Stimulated activated CD4-positive, alpha-beta T cell treated with anti-CD3 and anti-CD28 coated beads, TNF-alpha, amount 100 ng/mL, for 24 hours (primary cell): ENCODE measurements around the gene SLC7A8.
"Not testable (repeated sequence)": the region's sequence is repeated elsewhere in the genome, so short reads cannot be mapped to it uniquely, and the experiment has no call there.

Experiments
- DNase-seq, 3 experiments: peaks; one replicate each; pipeline ENCODE4 v3.0.0-alpha.2; 2020; ENCODE audit warnings: low read depth in 3 of 3

Gene SLC7A8

GRCh38 chr14:23114120-23114458, 69.4 kb downstream of the SLC7A8 start:
- DNase-seq = no peak

DNA sequence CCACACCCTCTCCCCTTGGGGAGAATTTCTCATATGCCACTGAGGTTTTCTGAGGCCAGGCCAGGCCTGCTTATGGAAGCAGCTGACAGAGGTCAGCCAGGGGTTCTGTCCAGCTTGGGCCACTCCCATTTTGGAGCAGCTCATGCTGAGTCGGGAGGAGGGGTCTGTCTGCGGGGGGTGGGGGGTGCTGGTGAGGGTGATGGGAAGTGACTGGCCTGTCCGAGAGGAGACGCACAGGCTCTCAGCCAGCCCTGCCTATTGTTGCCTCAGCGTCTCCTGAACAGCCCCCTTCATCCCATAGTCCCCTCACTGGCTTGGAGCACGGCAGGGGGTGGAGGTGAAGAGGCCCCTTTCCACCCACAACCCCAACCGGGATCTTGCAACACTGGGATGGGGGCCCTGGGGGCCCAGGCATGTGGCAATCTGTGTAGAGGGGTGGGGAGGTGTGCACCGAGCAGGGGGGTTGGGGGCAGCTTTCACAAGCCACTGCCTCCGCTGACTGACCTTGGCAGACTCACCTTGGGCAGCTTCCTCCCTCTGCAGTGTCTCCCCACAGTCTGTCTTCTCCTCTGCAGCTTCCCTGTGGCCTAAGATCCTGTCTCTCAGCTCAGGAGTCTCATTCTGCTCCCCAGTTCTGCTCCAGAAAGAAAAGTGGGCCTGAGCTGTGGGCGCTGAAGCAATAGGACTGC, 69.9 kb downstream of the SLC7A8 start:
- no peak for DNase-seq

GRCh38 chr14:23112359-23113178, 70.9 kb downstream of the SLC7A8 start:
- no peak for DNase-seq

DNA sequence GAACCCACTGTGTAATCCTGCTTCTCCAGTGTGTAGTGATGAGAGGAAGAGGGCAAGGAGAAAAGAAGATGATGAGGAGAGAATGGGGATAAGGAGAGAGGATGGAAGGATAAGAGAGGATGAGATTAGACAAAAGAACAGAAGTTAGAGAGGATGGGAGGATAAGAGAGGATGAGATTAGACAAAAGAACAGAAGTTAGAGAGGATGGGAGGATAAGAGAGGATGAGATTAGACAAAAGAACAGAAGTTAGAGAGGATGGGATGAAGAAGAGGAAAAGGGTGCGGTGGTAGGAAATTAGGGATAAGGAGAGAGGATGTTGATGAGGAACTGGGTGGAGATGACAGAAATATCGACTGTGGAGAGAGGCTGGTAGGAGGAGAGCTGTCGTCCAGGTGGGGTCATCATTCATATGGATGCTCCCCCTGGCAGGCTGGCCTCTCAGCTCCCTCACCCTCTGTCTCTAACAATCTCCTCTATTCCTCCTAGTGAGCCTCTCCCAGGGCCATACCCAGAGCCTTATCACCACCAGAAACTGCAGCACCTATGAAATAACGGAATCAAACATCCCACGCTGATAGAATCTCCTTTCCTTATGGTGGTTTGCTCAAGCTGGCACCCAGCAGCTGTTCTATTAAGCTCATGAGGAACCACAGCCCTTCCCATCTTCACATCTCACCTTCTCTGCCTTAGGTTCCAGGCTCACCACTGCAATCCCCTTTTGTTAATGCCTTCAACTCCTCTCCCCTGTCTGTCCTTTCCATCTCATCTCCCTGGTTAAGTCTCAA, 72.7 kb downstream of the SLC7A8 start:
- no peak for DNase-seq

- no peak for DNase-seq
Observed at GRCh38 chr14:23109769-23110168, 73.7 kb downstream of the SLC7A8 start.

DNA sequence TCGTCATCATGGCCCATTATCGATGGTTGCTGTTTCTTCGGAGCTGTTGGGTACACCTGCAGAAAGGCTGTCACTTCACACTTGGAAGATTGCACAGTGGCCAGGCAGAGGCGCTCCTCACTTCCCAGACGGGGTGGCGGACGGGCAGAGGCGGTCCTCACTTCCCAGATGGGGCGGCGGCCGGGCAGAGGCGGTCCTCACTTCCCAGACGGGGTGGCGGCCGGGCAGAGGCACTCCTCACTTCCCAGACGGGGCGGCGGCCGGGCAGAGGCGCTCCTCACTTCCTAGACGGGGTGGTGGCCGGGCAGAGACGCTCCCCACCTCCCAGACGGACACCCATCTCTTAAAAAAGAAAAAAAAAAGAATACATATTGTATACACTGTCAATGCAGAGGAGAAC, 75.3 kb downstream of the SLC7A8 start:
- DNase-seq = not testable (repeated sequence)

DNA sequence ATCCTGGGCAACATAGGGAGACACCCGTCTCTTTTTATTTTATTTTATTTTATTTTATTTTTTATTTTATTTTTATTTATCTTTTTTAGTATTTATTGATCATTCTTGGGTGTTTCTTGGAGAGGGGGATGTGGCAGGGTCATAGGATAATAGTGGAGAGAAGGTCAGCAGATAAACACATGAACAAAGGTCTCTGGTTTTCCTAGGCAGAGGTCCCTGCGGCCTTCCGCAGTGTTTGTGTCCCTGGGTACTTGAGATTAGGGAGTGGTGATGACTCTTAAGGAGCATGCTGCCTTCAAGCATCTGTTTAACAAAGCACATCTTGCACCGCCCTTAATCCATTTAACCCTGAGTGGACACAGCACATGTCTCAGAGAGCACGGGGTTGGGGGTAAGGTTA, 75.8 kb downstream of the SLC7A8 start:
- DNase-seq = not testable (repeated sequence)

GRCh38 chr14:23106747-23107045, 76.8 kb downstream of the SLC7A8 start:
- DNase-seq = no peak

GRCh38 chr14:23105348-23105824, 78.1 kb downstream of the SLC7A8 start:
- DNase-seq = no peak

DNA sequence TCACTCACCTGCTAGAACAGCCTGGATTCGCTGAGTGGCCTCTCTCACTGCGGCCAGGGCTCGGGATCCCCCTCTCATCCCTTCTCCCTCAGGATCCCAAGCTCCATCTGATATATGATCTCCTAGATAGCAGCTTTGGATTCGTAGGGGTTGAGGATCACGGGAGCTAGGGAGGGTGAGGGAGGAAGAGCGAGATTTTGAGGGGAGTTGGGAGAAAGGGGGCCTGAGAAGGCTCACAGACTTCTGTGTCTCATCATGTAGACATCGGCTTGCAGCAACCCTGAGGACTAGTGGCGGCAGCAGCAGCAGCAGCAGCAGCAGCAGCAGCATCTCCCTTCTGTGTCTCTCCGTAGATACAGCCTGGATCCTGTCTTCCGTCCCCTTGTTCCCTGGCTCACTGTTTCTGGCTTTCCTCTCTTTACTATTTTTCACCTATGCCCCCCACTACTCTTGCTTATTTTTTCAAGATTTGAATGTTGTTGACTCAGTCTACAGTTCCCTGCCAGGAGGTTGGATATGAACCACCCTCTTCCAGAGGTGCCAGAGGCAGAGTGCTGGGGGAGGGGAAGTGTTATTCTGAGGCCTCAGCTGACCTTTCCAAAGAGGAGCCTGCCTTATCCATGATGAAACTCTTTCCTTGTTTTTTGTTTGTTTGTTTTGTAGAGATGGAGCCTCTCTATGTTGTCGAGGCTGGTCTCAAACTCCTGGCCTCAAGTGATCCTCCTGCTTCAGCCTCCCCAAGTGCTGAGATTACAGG, 78.7 kb downstream of the SLC7A8 start, which contains the start of gene CIROP:
CIROP (minus strand) TSS at position 399 of the 757 bp plus-strand sequence; CDS start at position 330, 69 bp downstream.
- DNase-seq = no peak

DNA sequence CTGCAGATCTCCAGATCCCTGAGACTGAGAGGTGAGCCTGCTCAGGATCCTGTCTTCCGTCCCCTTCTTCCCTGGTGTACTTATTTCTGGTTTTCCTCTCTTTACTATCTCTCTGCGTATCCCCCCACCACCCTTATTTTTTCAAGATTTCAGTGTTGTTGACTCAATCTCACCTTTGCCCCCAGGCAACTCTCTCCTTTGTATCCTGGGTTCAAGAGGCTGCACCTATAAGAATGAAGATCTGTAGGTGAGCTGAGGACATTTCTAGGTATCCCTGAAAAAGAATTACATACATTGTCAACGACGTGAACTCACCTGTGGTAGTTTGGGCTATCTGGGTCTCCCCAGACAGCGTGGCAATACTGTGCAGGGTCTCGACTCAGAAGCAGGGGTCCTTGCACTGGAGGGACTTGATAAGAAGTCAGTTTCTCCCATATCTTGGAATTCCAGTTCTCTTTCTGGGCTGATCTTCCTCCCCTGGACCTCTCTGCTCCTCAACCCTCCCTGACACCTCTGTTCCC, 79.3 kb downstream of the SLC7A8 start:
- DNase-seq = no peak

GRCh38 chr14:23103581-23103980, 79.9 kb downstream of the SLC7A8 start:
- DNase-seq = no peak

GRCh38 chr14:23102801-23103200, 80.7 kb downstream of the SLC7A8 start:
- DNase-seq = no peak

DNA sequence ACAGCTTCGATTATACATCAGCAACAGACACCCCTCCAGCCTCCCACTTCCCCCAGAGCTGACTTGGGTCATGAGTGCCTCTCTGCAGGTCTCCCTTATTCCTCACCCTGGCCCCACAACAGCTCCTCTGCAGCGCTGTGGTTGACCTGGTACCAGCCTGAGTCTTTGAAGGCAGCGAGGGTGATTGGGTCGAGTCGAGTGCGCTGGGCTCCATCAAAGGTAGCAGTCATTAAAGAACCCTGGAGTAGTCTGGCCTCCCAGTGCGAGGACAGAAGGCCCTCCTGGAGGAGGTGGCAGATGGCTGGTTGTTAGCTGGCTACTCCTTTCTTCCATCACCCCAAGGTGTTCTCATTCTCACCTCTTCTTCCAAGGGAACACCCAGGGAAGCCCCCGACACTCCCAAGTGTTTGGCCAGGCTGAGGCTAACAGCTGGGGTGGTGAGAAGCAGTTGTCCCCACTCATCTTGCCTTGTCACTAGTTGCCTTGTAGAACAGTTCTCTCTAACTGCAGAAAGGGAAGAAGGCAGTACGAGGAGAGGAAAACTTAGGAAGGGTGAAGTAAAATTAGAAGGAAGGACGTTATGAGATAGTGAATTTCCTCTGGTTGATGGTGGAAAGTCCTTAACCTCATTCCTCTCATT, 81.4 kb downstream of the SLC7A8 start:
- DNase-seq = no peak

- no peak for DNase-seq
Observed at GRCh38 chr14:23101213-23101970, 82.1 kb downstream of the SLC7A8 start.

DNA sequence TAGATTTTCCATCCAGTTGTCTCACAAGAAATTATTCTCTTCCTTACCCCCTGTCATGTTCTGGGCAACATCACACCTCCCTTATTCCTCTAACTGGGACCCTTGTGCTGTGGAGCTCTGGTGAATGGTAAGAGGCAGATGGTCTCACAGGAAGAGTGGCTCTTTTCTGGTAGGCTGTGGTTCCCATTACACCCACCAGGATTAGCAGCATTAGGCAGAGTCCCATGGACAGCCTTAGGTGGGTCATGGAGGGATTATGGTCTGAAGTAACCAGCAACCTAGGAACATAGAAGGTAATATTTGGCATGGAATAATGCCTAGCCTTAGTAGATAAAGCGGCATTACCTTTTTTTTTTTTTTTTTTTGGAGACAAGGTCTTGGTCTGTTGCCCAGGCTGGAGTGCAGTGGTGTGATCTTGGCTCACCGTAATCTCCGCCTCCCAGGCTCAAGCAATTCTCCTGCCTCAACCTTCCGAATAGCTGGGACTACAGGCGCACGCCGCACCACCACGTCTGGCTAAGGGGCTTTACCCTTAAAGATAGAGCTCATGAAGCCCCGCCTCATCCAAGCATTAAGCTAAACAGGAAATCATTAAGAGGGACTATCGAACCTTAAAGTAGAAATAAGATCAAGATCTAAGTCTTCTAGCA, 84.1 kb downstream of the SLC7A8 start:
- DNase-seq = no peak

GRCh38 chr14:23097786-23098185, 85.7 kb downstream of the SLC7A8 start:
- DNase-seq = no peak

DNA sequence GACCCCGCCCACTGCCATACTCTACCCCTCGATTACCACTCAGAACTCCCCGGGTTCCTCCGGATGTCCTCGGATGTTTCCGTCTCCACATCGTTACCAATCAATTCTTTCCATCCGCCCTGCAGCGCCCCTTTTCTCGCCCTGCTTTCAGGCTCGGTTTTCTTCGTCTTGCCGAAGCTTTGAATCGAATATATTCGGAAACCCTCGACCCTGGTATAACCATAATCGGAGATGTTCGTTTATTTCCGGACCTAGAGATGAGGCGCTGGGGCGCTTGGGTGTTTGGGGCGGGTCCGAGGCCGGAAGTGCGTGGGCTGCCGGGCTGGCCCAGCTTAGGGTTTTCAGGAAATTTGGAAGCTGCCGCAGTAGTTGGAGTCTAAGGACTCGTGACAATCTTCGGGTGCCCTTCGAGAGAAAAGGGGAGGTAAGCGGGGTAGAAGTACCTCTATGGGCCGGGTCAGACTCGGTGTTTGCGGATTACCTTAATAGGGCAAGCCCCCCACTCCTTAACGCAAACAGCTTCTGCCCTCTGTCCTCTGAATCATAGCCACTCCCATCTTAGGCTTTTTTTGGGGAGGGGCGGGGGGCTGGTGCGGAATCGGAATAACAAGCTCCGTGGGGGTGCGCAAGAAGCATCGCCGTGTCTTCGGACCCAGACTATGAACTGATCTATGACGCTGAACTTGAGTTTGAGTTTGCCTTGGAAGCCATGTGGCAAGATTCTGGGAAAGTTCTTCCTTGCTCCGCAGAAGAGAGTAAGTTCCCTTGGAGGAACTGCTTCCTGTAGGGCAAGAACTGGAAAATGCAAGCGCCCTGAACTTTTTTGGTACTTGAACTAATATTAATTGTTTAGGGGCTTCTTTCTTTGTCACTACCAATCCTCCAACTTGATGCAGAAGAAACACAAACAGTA, 88.0 kb downstream of the SLC7A8 start, which contains the start of gene C14orf119:
C14orf119 (plus strand) TSS at position 310 of the 913 bp plus-strand sequence. CDS start 2,154 bp downstream, outside the sequence.
- peak; percentile 95 to 100 (median 99) for DNase-seq
